Measurements from ENCODE around the gene ZNF362. TPM values are rescaled to one million over a fixed set of nuclear protein-coding genes. Genes with fewer than 3 reads are reported as not detected.

Gene ZNF362
- total RNA-seq, 1 experiment from 2014 or later: 26.9 TPM

DNA sequence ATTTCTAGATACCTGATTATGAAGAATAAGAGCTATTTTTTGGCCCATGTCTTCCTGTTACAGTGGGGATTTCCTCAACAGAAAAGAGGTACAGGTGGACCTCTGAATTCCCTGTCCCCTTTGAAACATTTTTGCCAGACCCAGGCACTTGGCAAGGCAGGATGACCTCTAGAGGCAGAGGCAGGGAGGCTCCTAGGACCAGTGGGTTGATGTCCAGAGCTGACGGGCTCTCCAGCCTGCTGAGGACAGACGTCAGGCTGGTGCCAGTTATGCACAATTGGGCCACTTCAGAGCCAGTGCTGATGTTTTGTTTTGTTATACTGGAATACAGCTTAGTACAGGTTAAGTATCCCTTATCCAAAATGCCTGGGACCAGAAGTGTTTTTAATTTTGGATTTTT is 83.1 kb downstream of the ZNF362 start:
- H3K4me3 Mint-ChIP-seq (ENCODE audit: unreplicated experiment): no peak overlapping the region
- H3K9me3 ChIP-seq: no peaks in the 10 kb centered on the region
- H3K4me3 ChIP-seq (ENCODE audit: low read depth, low read length): no peak overlapping the region
- POLR2A ChIA-PET: interaction anchor here (1.0 kb wide), 1 partner anchor 9 kb away, joined by 3 read pairs; no protein-coding TSS in a partner anchor
- no peaks in the 10 kb centered on the region for H3K27me3 ChIP-seq (replicated peaks; ENCODE audit: control insufficient read depth, insufficient read depth, low read length)
- TF ChIP-seq CTCF (IDR thresholded peaks at IDR 0.05; ENCODE audit: insufficient read depth in 1 of 2, low read depth in 1 of 2, low read length in 1 of 2, severe bottlenecking in 1 of 2, unreplicated experiment in 1 of 2): no peak
- no peak for DNase-seq
- H3K9me3 Mint-ChIP-seq (ENCODE audit: unreplicated experiment): no peaks in the 10 kb centered on the region
- H3K36me3 ChIP-seq (ENCODE audit: control insufficient read depth, insufficient read depth, low read length): no peaks in the 10 kb centered on the region; the same call in 1 of the 2 replicates
- H3K36me3 Mint-ChIP-seq (ENCODE audit: insufficient read depth, unreplicated experiment): peaks cover 17% of the 10 kb centered on the region
- peaks cover 20% of the 10 kb centered on the region for H3K4me1 Mint-ChIP-seq (ENCODE audit: low read depth, unreplicated experiment)
- H3K27ac Mint-ChIP-seq (ENCODE audit: unreplicated experiment): no peak overlapping the region
- intact Hi-C loops (cut with micrococcal nuclease; ENCODE audit: unreplicated experiment): loop anchor here (5.0 kb wide), 1 partner anchor 42 kb away; no protein-coding TSS in a partner anchor
- CTCF ChIA-PET: no interaction called here
- H3K27me3 Mint-ChIP-seq (ENCODE audit: insufficient read depth, unreplicated experiment): no peaks in the 10 kb centered on the region
- BruUV-seq (replicated peaks): no TSS peak
- H3K4me1 ChIP-seq: peaks cover 49% of the 10 kb centered on the region

DNA sequence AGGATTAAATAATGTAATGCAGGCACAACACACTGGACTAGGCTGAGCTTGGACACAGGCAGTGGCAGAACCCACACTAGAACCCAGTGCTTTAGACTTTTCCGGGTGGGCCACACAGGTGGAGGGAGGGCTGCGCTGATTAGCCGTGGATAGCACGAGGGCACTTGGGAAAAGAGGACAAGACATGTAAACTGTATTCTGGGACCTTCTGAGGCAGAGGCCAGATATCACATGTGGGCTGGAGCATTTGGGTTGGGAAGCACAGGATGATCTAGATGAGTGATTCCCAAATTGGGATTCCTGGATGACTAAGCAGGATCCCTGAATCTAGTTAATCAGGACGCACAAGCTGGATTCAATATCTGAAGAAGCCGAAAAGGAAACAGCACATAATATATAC is 84.9 kb downstream of the ZNF362 start:
- Mint-ChIP-seq H3K4me3 (ENCODE audit: unreplicated experiment) (no peak overlapping the region), H3K36me3 (ENCODE audit: insufficient read depth, unreplicated experiment) (peaks cover 17% of the 10 kb centered on the region)
- POLR2A ChIA-PET: no interaction called here

GRCh38 chr1:33342041-33342723 is 85.9 kb downstream of the ZNF362 start:
- Histone ChIP-seq H3K36me3 (ENCODE audit: control insufficient read depth, insufficient read depth, low read length) (no peaks in the 10 kb centered on the region; the same call in 1 of the 2 replicates), H3K4me1 (peaks cover 60% of the 10 kb centered on the region), H3K9me3 (no peaks in the 10 kb centered on the region), H3K4me3 (ENCODE audit: low read depth, low read length) (no peak overlapping the region), H3K27me3 (replicated peaks; ENCODE audit: control insufficient read depth, insufficient read depth, low read length) (no peaks in the 10 kb centered on the region)
- ChIA-PET CTCF (interaction anchor here (0.7 to 1.7 kb wide), 3 partner anchors 47 to 205 kb away, joined by 3 to 9 read pairs (median 3); no protein-coding TSS in a partner anchor), POLR2A (no interaction called here)
- Mint-ChIP-seq H3K4me3 (ENCODE audit: unreplicated experiment) (peak overlapping the region; percentile 11), H3K9me3 (ENCODE audit: unreplicated experiment) (no peaks in the 10 kb centered on the region), H3K27me3 (ENCODE audit: insufficient read depth, unreplicated experiment) (no peaks in the 10 kb centered on the region), H3K36me3 (ENCODE audit: insufficient read depth, unreplicated experiment) (peaks cover 21% of the 10 kb centered on the region), H3K4me1 (ENCODE audit: low read depth, unreplicated experiment) (peaks cover 27% of the 10 kb centered on the region), H3K27ac (ENCODE audit: unreplicated experiment) (no peak overlapping the region)
- no TSS peak for BruUV-seq (replicated peaks)
- DNase-seq: peak; percentile 65 to 70
- intact Hi-C loops (cut with micrococcal nuclease; ENCODE audit: unreplicated experiment): no loop called here
- no peak for TF ChIP-seq CTCF (IDR thresholded peaks at IDR 0.05; ENCODE audit: insufficient read depth in 1 of 2, low read depth in 1 of 2, low read length in 1 of 2, severe bottlenecking in 1 of 2, unreplicated experiment in 1 of 2)

More for the DNA sequence above, 84.9 kb downstream of the ZNF362 start:
- Histone ChIP-seq H3K4me1 (peaks cover 50% of the 10 kb centered on the region), H3K36me3 (ENCODE audit: control insufficient read depth, insufficient read depth, low read length) (no peaks in the 10 kb centered on the region; the same call in 1 of the 2 replicates), H3K27me3 (replicated peaks; ENCODE audit: control insufficient read depth, insufficient read depth, low read length) (no peaks in the 10 kb centered on the region), H3K9me3 (no peaks in the 10 kb centered on the region), H3K4me3 (ENCODE audit: low read depth, low read length) (no peak overlapping the region)
- no TSS peak for BruUV-seq (replicated peaks)
- no peaks in the 10 kb centered on the region for H3K27me3 Mint-ChIP-seq (ENCODE audit: insufficient read depth, unreplicated experiment)
- CTCF ChIA-PET: no interaction called here
- TF ChIP-seq CTCF (IDR thresholded peaks at IDR 0.05; ENCODE audit: insufficient read depth in 1 of 2, low read depth in 1 of 2, low read length in 1 of 2, severe bottlenecking in 1 of 2, unreplicated experiment in 1 of 2): no peak
- no peak overlapping the region for H3K27ac Mint-ChIP-seq (ENCODE audit: unreplicated experiment)
- intact Hi-C loops (cut with micrococcal nuclease; ENCODE audit: unreplicated experiment): no loop called here
- H3K4me1 Mint-ChIP-seq (ENCODE audit: low read depth, unreplicated experiment): peaks cover 20% of the 10 kb centered on the region
- H3K9me3 Mint-ChIP-seq (ENCODE audit: unreplicated experiment): no peaks in the 10 kb centered on the region
- no peak for DNase-seq

All from Caco-2 (cell line).